Measurements from ENCODE around the gene ANKRD40. TPM values are rescaled to one million over a fixed set of nuclear protein-coding genes. Genes with fewer than 3 reads are reported as not detected.

Gene ANKRD40
- total and polyA plus RNA-seq, 12 donors, result 18.2 to 56.8 (median 42.7) TPM

DNA sequence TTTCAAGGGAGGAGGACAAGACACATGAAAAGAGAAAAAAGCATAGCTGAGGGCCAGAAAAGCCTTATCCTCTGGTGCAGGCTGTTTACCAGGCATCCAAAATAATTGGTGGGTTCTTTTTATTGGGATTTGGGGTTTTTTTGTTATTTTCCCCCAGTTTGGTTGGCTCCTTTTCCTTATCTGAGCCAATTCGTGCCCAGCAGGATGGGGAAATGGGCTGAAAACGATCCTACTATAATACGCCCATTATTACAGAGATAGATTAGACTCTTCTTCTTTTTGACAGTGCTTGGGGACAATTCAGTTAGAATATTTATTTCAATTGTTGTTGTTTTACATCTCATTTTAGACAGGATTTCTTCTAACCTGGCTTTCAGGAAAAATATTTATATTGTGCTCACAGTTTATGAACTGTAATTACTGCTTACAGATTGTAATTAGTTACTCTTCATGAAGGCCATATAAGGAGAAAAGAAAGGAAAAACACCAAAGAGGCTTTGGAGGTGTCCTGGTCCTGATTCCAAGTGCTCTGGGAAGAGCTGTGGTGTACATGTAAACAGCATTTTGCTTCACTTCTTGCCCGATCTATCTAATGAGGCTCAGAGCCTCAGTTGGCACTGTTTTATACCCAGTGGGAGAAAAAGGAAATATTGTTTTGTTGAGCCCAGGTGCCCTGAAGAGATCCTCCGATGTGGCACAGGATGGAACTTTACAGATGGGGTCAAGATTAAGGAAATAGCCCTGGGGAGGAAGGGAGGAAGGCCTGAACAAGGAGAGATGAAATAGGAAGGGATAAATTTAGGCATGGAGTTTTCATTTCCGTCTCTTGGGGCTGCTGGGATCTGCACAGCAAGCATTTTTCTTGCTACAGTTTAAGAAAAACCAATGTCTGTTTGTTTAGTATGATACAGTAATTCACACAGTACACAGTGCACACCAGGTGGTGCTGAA, 611 bp upstream of the ANKRD40 start:
- Histone ChIP-seq H3K36me3 (peaks cover 0 to 25% (median 3%) of the 10 kb centered on the region in 9 donors), H3K27ac (peak overlapping the region; percentile 84 to 98 (median 96)), H3K4me1 (peaks cover 8 to 60% (median 42%) of the 10 kb centered on the region in 9 donors), H3K9me3 (no peaks in the 10 kb centered on the region), H3K4me3 (peak overlapping the region; percentile 69 to 85 (median 76)), H3K27me3 (no peaks in the 10 kb centered on the region)
- peak in 6 of 8 donors; percentile 9 to 58 (median 46) for ATAC-seq
- TF ChIP-seq, protein P1, sequence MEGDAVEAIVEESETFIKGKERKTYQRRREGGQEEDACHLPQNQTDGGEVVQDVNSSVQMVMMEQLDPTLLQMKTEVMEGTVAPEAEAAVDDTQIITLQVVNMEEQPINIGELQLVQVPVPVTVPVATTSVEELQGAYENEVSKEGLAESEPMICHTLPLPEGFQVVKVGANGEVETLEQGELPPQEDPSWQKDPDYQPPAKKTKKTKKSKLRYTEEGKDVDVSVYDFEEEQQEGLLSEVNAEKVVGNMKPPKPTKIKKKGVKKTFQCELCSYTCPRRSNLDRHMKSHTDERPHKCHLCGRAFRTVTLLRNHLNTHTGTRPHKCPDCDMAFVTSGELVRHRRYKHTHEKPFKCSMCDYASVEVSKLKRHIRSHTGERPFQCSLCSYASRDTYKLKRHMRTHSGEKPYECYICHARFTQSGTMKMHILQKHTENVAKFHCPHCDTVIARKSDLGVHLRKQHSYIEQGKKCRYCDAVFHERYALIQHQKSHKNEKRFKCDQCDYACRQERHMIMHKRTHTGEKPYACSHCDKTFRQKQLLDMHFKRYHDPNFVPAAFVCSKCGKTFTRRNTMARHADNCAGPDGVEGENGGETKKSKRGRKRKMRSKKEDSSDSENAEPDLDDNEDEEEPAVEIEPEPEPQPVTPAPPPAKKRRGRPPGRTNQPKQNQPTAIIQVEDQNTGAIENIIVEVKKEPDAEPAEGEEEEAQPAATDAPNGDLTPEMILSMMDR (IDR thresholded peaks at IDR 0.05), result no peak
- 3 to 5% methylated on average over 6 of the region's 6 CpGs for WGBS, 2 donors
- intact Hi-C loops (cut with DNase I), result loop anchor here in 1 of 10 donors (5.0 kb wide), 1 partner anchor 226 kb away; no protein-coding TSS in a partner anchor
- DNase-seq, result no peak

DNA sequence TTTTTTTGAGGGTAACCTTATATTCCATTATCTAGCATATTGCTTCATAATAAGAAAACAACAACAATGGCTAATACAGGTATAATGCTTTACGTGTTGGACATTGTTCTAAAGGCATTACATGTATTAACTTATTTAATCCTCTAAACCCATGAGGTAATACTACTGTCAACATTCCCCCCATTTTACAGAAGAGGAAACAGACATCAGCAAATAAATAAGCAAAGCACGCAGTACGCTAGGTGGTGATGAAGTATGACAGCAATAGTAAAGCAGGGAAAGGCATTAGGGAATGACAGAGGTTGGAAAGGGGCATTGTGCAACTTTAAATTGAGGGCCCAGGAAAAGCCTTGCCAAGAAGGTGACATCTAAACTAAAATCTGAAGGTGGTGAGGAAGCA, 4.6 kb downstream of the ANKRD40 start:
- 87 to 93% methylated on average over 3 of the region's 3 CpGs for WGBS, 2 donors
- DNase-seq (no peak), ATAC-seq (no peak)
- H3K4me1 ChIP-seq, result peaks cover 0 to 48% (median 36%) of the 10 kb centered on the region in 9 donors
- H3K4me3 ChIP-seq, result no peak overlapping the region
- no peaks in the 10 kb centered on the region for H3K9me3 ChIP-seq
- intact Hi-C loops (cut with DNase I), result no loop called here
- TF ChIP-seq, protein P1 (IDR thresholded peaks at IDR 0.05), result no peak
- H3K27ac ChIP-seq, result peak overlapping the region in 1 of 10 donors; percentile 12
- no peaks in the 10 kb centered on the region for H3K27me3 ChIP-seq
- H3K36me3 ChIP-seq, result peaks cover 0 to 74% (median 18%) of the 10 kb centered on the region in 9 donors

DNA sequence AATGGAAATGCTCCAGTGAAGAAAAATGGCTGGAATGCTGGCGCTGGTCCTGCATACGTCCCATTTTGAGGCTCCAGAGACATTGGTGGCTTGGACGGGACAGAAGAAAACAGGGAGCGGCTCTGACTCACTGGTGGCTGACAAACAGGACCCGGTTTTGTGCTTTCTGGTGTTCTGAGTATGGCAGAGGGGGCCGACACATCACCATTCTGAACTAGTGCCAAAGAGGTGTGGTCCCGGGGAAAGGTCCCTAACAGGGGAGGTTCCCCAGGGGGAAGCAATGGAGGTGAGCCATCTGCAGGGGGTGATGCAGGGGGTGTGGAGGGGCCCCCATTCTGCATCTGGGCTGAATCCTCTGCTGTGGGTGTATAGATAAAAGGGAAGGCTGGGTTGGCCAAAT, 8.3 kb downstream of the ANKRD40 start:
- H3K4me3 ChIP-seq, result no peak overlapping the region
- H3K36me3 ChIP-seq, result peaks cover 0 to 97% (median 42%) of the 10 kb centered on the region in 9 donors
- no peak overlapping the region for H3K27ac ChIP-seq
- WGBS, 2 donors, result 78 to 80% methylated on average over 7 of the region's 7 CpGs
- peaks cover 0 to 55% (median 28%) of the 10 kb centered on the region in 9 donors for H3K4me1 ChIP-seq
- TF ChIP-seq, protein P1 (IDR thresholded peaks at IDR 0.05), result no peak
- DNase-seq (no peak), ATAC-seq (no peak)
- no peaks in the 10 kb centered on the region for H3K27me3 ChIP-seq
- intact Hi-C loops (cut with DNase I), result loop anchor here in 8 of 10 donors (5.0 to 10.0 kb wide), 5 partner anchors 145 to 225 kb away; partner anchors contain the start of genes SPATA20 (in 4 of the 8) and RSAD1 (in 1 of the 8)
- no peaks in the 10 kb centered on the region for H3K9me3 ChIP-seq

DNA sequence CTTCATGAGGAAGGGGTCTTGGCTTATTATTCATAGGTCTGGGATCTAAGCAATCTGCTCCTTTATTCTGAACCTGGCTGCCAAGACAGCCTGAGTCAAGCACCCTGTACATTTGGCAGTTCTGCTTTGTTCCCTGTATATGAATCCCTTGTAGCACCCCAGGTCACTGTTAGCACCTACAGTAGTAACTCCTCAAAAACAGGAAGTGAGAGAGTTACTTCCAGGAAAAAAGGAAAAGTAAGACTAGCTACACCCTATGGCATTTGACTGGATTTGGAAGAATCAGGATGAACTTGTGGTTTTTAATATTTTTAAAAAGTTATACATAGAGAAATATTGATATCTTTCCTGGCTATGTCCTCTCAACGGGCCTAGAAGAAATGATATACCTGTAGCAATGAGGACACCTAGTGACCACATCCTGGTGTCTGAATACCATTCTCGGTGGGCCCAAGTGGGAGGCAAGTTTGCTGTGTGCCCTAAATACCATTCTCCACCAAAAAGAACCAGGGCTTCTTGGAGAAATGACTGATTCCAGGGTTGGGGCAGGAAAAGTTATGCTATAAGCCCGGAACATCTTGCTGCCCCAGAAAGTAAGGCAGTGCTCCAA, 9.9 kb downstream of the ANKRD40 start:
- TF ChIP-seq, protein P1 (IDR thresholded peaks at IDR 0.05), result peak in 1 of 9 donors; percentile 5
- H3K27ac ChIP-seq, result no peak overlapping the region
- WGBS, 2 donors, result 51 to 52% methylated on average over 3 of the region's 3 CpGs
- DNase-seq (no peak), ATAC-seq (no peak)
- intact Hi-C loops (cut with DNase I), result loop anchor here in 8 of 10 donors (5.0 to 10.0 kb wide), 5 partner anchors 145 to 223 kb away; partner anchors contain the start of genes SPATA20 (in 4 of the 8) and RSAD1 (in 1 of the 8)
- no peaks in the 10 kb centered on the region for H3K9me3 ChIP-seq
- no peaks in the 10 kb centered on the region for H3K27me3 ChIP-seq
- peaks cover 0 to 41% (median 24%) of the 10 kb centered on the region in 9 donors for H3K4me1 ChIP-seq
- no peak overlapping the region for H3K4me3 ChIP-seq
- peaks cover 0 to 97% (median 57%) of the 10 kb centered on the region in 9 donors for H3K36me3 ChIP-seq
